Neutrophil (primary cell): ENCODE measurements around the gene TRAF3.
"Not testable (repeated sequence)": the region's sequence is repeated elsewhere in the genome, so short reads cannot be mapped to it uniquely, and the experiment has no call there.

ENCODE experiments used
- H3K27ac ChIP-seq: fragments of 200-600 bp; sonication (generic); 2 replicates; pipeline ENCODE4 v1.5.1; 2016; ENCODE audit warnings: mild to moderate bottlenecking, moderate library complexity
- H3K27me3 ChIP-seq: fragments of 200-600 bp; sonication (generic); 2 replicates; pipeline ENCODE4 v1.6.0; 2016; ENCODE audit warnings: mild to moderate bottlenecking
- H3K36me3 ChIP-seq: fragments of 200-600 bp; sonication (generic); 2 replicates; pipeline ENCODE4 v1.5.1; 2017
- H3K4me1 ChIP-seq, 2 experiments: fragments of 200-600 bp in 1 of 2; sonication (generic) in 1 of 2; 1 replicate in 1 of 2; 2 replicates in 1 of 2; pipeline versions ENCODE4 v1.5.1 to v1.6.1; 2013 to 2016; ENCODE audit warnings: low read depth in 1 of 2, low read length in 1 of 2, mild to moderate bottlenecking in 1 of 2, moderate library complexity in 1 of 2; ENCODE audit not compliant: control insufficient read depth in 1 of 2, insufficient read depth in 1 of 2
- H3K4me3 ChIP-seq, 2 experiments: fragments of 200-600 bp in 1 of 2; sonication (generic) in 1 of 2; 1 replicate in 1 of 2; 2 replicates in 1 of 2; pipeline ENCODE4 v1.5.1; 2013 to 2016; ENCODE audit warnings: low read depth in 1 of 2, low read length in 1 of 2, mild to moderate bottlenecking in 1 of 2, moderate library complexity in 1 of 2
- H3K9me3 ChIP-seq: fragments of 200-600 bp; sonication (generic); 2 replicates; pipeline ENCODE4 v1.5.1; 2016
- TF ChIP-seq, protein P1 (sequence below): fragments of 200-600 bp; sonication (generic); IDR thresholded peaks from 2 replicates; pipeline ENCODE4 v1.5.1; 2016; ENCODE audit warnings: antibody characterized with exemption

TRAF3 gene

DNA sequence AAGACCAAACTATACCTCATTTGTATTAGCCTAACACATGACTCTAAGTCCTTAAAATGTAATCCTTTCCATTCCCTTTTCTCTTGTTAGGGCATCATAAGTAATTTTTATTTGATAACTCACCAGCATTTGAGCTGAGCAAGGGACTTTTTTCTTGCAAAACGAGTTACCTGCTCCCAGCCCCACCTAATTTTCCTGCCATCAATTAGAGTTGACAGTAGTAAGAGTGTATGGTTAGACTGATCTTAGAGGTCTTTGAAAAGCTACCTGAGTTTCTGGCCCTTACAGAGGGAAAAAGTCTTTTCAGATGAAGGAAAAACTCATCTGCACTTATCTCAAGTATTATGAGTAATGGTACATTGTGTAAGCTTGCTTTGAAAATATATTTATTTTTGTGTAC is 111.5 kb downstream of the TRAF3 start:
- no peaks in the 10 kb centered on the region for H3K9me3 ChIP-seq
- H3K27me3 ChIP-seq: no peaks in the 10 kb centered on the region
- H3K4me3 ChIP-seq: no peak overlapping the region
- H3K36me3 ChIP-seq: peaks cover 93% of the 10 kb centered on the region
- no peak overlapping the region for H3K27ac ChIP-seq
- H3K4me1 ChIP-seq: no peaks in the 10 kb centered on the region
- TF ChIP-seq, protein P1, sequence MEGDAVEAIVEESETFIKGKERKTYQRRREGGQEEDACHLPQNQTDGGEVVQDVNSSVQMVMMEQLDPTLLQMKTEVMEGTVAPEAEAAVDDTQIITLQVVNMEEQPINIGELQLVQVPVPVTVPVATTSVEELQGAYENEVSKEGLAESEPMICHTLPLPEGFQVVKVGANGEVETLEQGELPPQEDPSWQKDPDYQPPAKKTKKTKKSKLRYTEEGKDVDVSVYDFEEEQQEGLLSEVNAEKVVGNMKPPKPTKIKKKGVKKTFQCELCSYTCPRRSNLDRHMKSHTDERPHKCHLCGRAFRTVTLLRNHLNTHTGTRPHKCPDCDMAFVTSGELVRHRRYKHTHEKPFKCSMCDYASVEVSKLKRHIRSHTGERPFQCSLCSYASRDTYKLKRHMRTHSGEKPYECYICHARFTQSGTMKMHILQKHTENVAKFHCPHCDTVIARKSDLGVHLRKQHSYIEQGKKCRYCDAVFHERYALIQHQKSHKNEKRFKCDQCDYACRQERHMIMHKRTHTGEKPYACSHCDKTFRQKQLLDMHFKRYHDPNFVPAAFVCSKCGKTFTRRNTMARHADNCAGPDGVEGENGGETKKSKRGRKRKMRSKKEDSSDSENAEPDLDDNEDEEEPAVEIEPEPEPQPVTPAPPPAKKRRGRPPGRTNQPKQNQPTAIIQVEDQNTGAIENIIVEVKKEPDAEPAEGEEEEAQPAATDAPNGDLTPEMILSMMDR: no peak

DNA sequence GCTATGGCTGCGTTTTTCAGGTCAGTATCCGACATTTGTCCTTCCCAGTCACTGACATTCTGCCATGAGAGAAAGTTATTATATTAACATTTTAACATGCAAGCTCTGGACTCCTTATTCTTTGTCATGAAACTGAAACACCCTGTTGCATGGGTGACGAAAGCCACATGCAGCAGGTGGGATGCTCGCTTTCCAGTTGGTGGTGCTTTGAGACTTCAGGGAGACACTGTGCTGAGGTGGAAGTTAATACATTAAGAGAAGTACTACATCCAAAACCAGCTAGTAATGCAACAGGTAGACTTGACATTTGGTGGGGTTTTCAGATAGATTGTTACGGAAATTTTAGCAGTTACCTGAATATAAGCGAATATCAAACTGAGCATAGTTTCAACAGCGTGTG is 112.4 kb downstream of the TRAF3 start:
- H3K36me3 ChIP-seq: peaks cover 92% of the 10 kb centered on the region
- no peak overlapping the region for H3K27ac ChIP-seq
- H3K9me3 ChIP-seq: no peaks in the 10 kb centered on the region
- TF ChIP-seq, protein P1: no peak
- no peak overlapping the region for H3K4me3 ChIP-seq
- H3K4me1 ChIP-seq: no peaks in the 10 kb centered on the region
- H3K27me3 ChIP-seq: no peaks in the 10 kb centered on the region

DNA sequence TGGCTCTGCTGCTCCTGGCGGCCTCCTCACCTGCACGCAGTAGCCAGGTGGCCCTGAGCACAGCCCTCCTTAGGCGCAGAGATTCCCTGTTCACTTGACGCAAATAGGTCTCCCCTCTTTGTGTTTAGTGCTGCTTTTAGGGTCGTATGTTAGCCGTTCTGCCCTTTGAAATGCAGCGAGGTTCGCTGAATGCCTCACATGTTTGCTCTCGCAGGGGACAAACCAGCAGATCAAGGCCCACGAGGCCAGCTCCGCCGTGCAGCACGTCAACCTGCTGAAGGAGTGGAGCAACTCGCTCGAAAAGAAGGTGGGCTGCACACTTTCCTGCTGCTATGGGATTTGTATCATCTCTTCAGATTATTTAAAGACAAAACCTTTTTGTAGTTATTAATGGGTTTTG is 113.9 kb downstream of the TRAF3 start:
- TF ChIP-seq, protein P1: no peak
- Histone ChIP-seq H3K4me1 (no peaks in the 10 kb centered on the region), H3K4me3 (no peak overlapping the region), H3K9me3 (no peaks in the 10 kb centered on the region), H3K27ac (no peak overlapping the region), H3K36me3 (peaks cover 92% of the 10 kb centered on the region), H3K27me3 (no peaks in the 10 kb centered on the region)

DNA sequence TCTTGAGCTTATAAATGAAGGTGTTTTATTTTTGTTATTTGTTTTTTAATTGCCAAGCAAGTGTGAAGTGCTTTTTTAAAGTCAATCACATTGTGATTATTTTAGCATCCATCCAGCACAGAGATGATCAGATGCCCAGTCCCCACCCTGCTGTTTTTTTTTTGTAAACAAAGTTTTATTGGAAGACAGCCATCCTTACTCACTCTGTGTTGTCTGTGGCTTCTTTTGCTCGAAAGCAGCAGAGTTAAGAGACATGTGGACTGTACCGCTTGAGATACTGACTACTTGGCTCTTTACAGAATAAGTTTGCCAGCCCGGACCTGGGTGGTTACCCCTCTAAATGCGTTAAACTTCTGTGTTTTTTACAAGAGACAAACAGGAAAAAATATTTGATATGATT is 114.3 kb downstream of the TRAF3 start:
- H3K36me3 ChIP-seq: peaks cover 90% of the 10 kb centered on the region
- no peak overlapping the region for H3K4me3 ChIP-seq
- H3K4me1 ChIP-seq: no peaks in the 10 kb centered on the region
- no peak overlapping the region for H3K27ac ChIP-seq
- TF ChIP-seq, protein P1: no peak
- no peaks in the 10 kb centered on the region for H3K27me3 ChIP-seq
- H3K9me3 ChIP-seq: no peaks in the 10 kb centered on the region

DNA sequence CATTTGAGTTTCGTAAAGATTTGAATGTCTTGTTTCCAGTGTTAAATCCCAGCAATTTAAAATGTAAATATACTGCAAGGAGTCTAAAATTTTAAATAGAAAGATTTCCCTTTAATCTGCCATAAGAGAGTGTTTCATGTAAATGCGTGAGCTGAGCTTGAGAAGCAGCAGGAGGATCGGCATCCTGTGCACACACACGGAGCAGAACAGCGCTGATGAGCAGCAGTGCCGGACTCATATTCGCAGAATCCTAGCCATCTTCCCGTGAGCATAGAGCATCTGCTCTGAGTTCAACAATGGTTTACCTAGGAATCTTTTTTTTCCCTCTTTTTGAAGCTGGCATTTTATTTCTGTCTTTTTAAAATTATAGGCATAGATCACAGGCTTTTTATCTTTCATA is 115.4 kb downstream of the TRAF3 start:
- no peaks in the 10 kb centered on the region for H3K27me3 ChIP-seq
- no peaks in the 10 kb centered on the region for H3K9me3 ChIP-seq
- no peaks in the 10 kb centered on the region for H3K4me1 ChIP-seq
- TF ChIP-seq, protein P1: no peak
- H3K4me3 ChIP-seq: no peak overlapping the region
- H3K36me3 ChIP-seq: peaks cover 85% of the 10 kb centered on the region
- H3K27ac ChIP-seq: no peak overlapping the region

DNA sequence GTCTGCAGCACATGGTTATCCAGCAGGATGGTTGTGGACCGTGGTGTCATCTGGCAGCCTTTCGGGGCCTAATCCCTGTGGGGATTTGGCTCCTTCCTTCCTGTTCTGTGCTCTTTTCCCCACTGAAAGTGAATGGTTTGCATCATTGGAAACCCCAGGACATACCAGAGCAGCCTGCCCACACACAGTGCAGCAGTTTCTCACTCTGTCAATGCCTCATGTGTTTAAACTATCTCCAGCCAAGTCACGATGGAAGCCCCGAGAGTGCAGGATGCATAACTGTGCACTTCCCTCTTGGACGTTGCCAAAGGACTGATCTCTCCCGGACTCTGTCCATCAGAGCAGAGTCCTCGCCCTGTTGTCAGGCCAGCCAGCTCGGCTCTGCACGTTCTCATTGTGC is 116.2 kb downstream of the TRAF3 start:
- Histone ChIP-seq H3K36me3 (peaks cover 85% of the 10 kb centered on the region), H3K4me3 (no peak overlapping the region), H3K27me3 (no peaks in the 10 kb centered on the region), H3K9me3 (no peaks in the 10 kb centered on the region), H3K27ac (no peak overlapping the region), H3K4me1 (no peaks in the 10 kb centered on the region)
- TF ChIP-seq, protein P1: no peak

GRCh38 chr14:102896735-102897134 is 119.5 kb downstream of the TRAF3 start:
- H3K36me3 ChIP-seq: peaks cover 73% of the 10 kb centered on the region
- not testable (repeated sequence) for H3K4me1 ChIP-seq, H3K4me3 ChIP-seq, H3K27ac ChIP-seq, H3K9me3 ChIP-seq, H3K27me3 ChIP-seq
